Subcutaneous adipose tissue (tissue), 4 donors: ENCODE data around the gene PGM5. TPM values are rescaled to one million over a fixed set of nuclear protein-coding genes. Genes with fewer than 3 reads are reported as not detected.
"Not testable (repeated sequence)": the region's sequence is repeated elsewhere in the genome, so short reads cannot be mapped to it uniquely, and the experiment has no call there.

ENCODE experiments used
- total RNA-seq, 4 donors: library from RNA; depleted of rRNA; stranded (reverse); fragments of >200 nt; gene quantifications; one replicate each; pipeline ENCODE4 v1.1.0, GENCODE V29; 2016
- TF ChIP-seq, protein P1 (sequence below): fragments of 450-650 bp; IDR thresholded peaks from one replicate; pipeline ENCODE4 v1.5.1; 2016; ENCODE audit warnings: low read depth, mild to moderate bottlenecking, control low read depth, antibody characterized with exemption, moderate library complexity

Gene PGM5
- total RNA-seq, result 10 to 100 TPM; 12.2 to 28.3 (median 20.9) TPM

- TF ChIP-seq, protein P1, sequence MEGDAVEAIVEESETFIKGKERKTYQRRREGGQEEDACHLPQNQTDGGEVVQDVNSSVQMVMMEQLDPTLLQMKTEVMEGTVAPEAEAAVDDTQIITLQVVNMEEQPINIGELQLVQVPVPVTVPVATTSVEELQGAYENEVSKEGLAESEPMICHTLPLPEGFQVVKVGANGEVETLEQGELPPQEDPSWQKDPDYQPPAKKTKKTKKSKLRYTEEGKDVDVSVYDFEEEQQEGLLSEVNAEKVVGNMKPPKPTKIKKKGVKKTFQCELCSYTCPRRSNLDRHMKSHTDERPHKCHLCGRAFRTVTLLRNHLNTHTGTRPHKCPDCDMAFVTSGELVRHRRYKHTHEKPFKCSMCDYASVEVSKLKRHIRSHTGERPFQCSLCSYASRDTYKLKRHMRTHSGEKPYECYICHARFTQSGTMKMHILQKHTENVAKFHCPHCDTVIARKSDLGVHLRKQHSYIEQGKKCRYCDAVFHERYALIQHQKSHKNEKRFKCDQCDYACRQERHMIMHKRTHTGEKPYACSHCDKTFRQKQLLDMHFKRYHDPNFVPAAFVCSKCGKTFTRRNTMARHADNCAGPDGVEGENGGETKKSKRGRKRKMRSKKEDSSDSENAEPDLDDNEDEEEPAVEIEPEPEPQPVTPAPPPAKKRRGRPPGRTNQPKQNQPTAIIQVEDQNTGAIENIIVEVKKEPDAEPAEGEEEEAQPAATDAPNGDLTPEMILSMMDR, result not testable (repeated sequence)
Observed at GRCh38 chr9:68356380-68357118, at the start of gene PGM5. Gene PGM5, plus strand, starts transcription at chr9:68356611. Its CDS starts 517 bp downstream, at chr9:68357128.

- TF ChIP-seq, protein P1, result no peak
Observed at GRCh38 chr9:68416936-68417564, 60.6 kb downstream of the PGM5 start.

DNA sequence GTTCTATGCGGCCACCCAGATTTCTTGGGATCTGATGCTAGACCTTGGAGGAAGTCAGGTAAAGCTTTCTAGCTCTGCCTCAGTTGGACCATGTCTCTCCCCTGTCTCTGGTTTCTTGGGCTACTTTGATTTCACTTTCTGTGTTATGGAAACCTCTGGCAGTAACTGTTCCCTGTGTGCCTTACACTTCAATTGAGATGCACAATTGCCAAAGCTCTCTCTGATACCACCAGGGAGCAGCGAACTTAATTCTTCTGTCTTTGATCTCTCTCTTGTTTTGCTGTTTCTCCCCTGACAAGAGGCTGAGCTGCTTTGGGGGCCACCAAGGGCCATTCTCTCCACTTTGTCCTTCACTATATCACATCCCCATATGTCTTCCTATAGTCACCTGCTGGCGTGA is 61.4 kb downstream of the PGM5 start:
- TF ChIP-seq, protein P1, result no peak

- TF ChIP-seq, protein P1, result no peak
Observed at GRCh38 chr9:68418259-68418845, 61.9 kb downstream of the PGM5 start.

DNA sequence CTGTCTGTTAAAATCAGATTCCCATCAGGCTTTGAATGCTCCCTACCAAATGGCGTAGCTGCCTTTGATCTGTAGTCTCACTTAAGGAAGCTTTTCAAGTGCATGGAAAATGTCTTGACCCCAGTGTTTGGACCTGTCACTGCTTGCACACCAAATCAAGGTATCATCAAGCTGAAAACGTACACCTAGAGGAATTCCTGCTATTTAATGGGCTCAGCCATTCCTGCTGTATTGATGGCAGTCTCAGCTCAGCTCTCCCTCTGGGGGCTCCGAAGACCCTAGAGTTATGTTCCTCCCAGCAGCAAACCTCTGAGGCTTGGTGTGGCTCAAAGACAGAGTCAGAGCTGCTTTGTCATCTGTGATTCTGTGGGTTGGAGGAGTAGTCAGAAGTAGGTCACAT is 63.5 kb downstream of the PGM5 start:
- TF ChIP-seq, protein P1, result no peak

- TF ChIP-seq, protein P1, result no peak
Observed at GRCh38 chr9:68426755-68427154, 70.3 kb downstream of the PGM5 start.

DNA sequence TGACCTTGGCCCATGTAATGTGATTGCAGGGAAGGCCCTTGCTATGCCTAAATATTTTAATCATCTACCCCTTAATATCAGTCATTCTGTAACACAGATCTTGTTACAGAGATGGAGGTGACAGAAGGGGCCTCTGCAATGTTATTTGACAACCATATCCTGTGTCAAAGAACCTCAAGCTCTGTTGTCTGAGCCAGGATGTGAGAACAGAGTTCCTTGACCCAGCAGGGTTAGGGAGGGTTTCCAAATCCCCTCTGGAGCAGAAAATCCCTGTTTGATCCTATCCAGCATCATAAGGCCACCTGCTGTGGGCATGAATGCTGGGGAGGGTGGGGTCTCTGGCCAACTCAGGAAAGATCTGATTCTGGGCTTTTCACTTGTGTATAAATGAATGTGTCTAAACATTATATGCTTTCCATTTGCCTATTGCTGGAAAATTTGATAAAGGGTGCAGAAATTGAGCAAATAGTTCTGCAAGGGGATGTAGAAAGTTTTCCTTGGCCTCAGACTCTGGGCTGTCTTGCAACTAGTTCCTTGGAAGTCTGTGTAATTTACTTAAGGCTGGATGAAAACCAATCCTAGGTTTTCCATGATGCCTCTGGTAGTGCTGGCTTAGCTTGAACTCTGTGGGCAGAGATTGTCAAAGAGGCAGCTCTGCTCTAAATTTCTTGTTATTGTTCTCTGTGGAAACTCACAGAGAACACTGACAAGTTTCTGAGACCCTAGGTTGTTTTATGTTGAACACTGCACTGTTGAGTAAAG is 71.0 kb downstream of the PGM5 start:
- TF ChIP-seq, protein P1, result no peak
